PC-3 (cell line): ENCODE data around the gene RAB6A. TPM values are rescaled to one million over a fixed set of nuclear protein-coding genes. Genes with fewer than 3 reads are reported as not detected.
"Not testable (repeated sequence)": the region's sequence is repeated elsewhere in the genome, so short reads cannot be mapped to it uniquely, and the experiment has no call there.

Experiments used
- ATAC-seq: fragments of 200-7000 bp; cut with Tn5 transposase; 2 replicates; pipeline ENCODE4 v1.9.1; 2020; ENCODE audit warnings: mild to moderate bottlenecking, moderate library complexity
- BruUV-seq: library from RNA; stranded (reverse); fragments of 400-500 nt; replicated peaks from 2 replicates; lab custom pipeline; 2021; lab: Mats Ljungman, UMichigan
- CTCF ChIA-PET: fragments of 300-600 bp; sonication (Branson Sonifier 250); formaldehyde crosslinking; loops from one replicate; lab custom pipeline; 2022; ENCODE audit warnings: antibody characterized with exemption; lab: Charles Lee
- POLR2A ChIA-PET: fragments of 300-600 bp; sonication (Branson Sonifier 250); formaldehyde crosslinking; loops from one replicate; lab custom pipeline; 2022; ENCODE audit warnings: antibody characterized with exemption; ENCODE audit not compliant: unreplicated experiment; lab: Charles Lee
- DNase-seq: peaks from one replicate; pipeline ENCODE4 v3.0.0-alpha.2; 2015
- H2AFZ ChIP-seq: fragments of 300-600 bp; sonication (generic); 2 replicates; pipeline ENCODE4 v1.6.0; 2016; ENCODE audit warnings: antibody characterized with exemption, low read length
- H3F3A ChIP-seq: fragments of 300-600 bp; sonication (generic); one replicate; pipeline ENCODE4 v1.6.0; 2017; ENCODE audit warnings: antibody characterized with exemption, low read length, control low read depth, mild to moderate bottlenecking; ENCODE audit not compliant: unreplicated experiment
- H3K27ac ChIP-seq: fragments of 300-600 bp; sonication (generic); 2 replicates; pipeline ENCODE4 v1.5.1; 2016; ENCODE audit warnings: mild to moderate bottlenecking, low read length
- H3K27me3 ChIP-seq: fragments of 300-600 bp; sonication (generic); 2 replicates; pipeline ENCODE4 v1.6.1; 2016; ENCODE audit warnings: low read length, mixed read lengths
- H3K36me3 ChIP-seq: fragments of 300-600 bp; sonication (generic); 2 replicates; pipeline ENCODE4 v1.6.1; 2016; ENCODE audit warnings: low read depth, mixed run types, low read length, mixed read lengths
- H3K4me1 ChIP-seq: fragments of 300-600 bp; sonication (generic); 2 replicates; pipeline ENCODE4 v1.5.1; 2016; ENCODE audit warnings: low read length; ENCODE audit not compliant: insufficient read depth
- H3K4me2 ChIP-seq: fragments of 300-600 bp; sonication (generic); 2 replicates; pipeline ENCODE4 v1.6.0; 2016; ENCODE audit warnings: low read length
- H3K4me3 ChIP-seq: fragments of 300-600 bp; sonication (generic); 2 replicates; pipeline ENCODE4 v1.5.1; 2016; ENCODE audit warnings: mild to moderate bottlenecking, low read length, mixed read lengths
- H3K79me2 ChIP-seq: fragments of 300-600 bp; sonication (generic); 2 replicates; pipeline ENCODE4 v1.6.1; 2017; ENCODE audit warnings: low read length, mixed read lengths
- H3K9ac ChIP-seq: fragments of 300-600 bp; sonication (generic); 2 replicates; pipeline ENCODE4 v1.6.0; 2016; ENCODE audit warnings: mild to moderate bottlenecking, low read length
- H3K9me2 ChIP-seq: fragments of 300-600 bp; sonication (generic); replicated peaks from 2 replicates; pipeline ENCODE4 v1.6.1; 2016; ENCODE audit warnings: mixed run types, low read length, mixed read lengths
- H3K9me3 ChIP-seq: fragments of 300-600 bp; sonication (generic); 2 replicates; pipeline ENCODE4 v1.6.1; 2016; ENCODE audit warnings: low read length, mixed read lengths
- H4K20me1 ChIP-seq: fragments of 300-600 bp; sonication (generic); 2 replicates; pipeline ENCODE4 v1.6.1; 2016; ENCODE audit warnings: low read length, mixed read lengths
- EZH2 ChIP-seq: fragments of 300-600 bp; sonication (generic); IDR thresholded peaks from one replicate; pipeline ENCODE4 v1.6.1; 2017; ENCODE audit warnings: antibody characterized with exemption, mild to moderate bottlenecking, low read length; ENCODE audit not compliant: unreplicated experiment
- EZH2phosphoT487 ChIP-seq: fragments of 300-600 bp; sonication (generic); IDR thresholded peaks from 2 replicates; pipeline ENCODE4 v1.6.1; 2018; ENCODE audit warnings: mild to moderate bottlenecking, antibody characterized with exemption, low read length, borderline replicate concordance
- intact Hi-C: fragments of 100-400 bp; cut with micrococcal nuclease; formaldehyde crosslinking; loops from 2 replicates; pipeline ENCODE4 v1.9.0; 2023
- total RNA-seq: library from RNA; depleted of rRNA; stranded (reverse); fragments of >200 nt; gene quantifications from 2 replicates; pipeline ENCODE4 v1.2.3, GENCODE V29; 2014
- TF ChIP-seq, protein P1 (sequence below): fragments of 300-600 bp; sonication (generic); conservative IDR thresholded peaks from 2 replicates; pipeline ENCODE4 v1.5.1; 2017; ENCODE audit warnings: antibody characterized with exemption, low read depth, mild to moderate bottlenecking, low read length

The RAB6A gene
- total RNA-seq, 1 experiment from 2014 or later: 97.9 TPM

DNA sequence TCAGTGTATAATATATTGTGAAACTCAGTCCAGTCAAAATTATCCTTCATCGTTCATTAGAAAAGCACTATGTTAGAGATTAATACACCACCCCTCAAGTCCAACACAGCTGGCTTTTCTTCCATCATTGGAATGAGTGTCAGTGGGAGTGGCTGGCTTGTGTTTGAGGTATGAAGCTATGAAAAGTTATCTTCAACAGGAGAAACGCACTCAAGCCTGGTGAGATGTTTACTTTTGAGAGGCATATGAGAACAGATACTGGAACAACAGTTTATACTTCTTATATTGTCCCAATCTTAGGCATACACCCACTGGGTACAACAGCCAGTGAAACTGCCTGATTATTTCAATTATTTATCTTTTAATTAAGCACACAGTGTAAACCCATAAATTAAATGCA lies 80.2 kb downstream of the RAB6A start:
- Histone ChIP-seq H3K27ac (no peak overlapping the region), H3K4me2 (no peak overlapping the region), H3F3A (no peaks in the 10 kb centered on the region), H3K4me1 (no peaks in the 10 kb centered on the region), H3K79me2 (no peaks in the 10 kb centered on the region), H3K4me3 (no peak overlapping the region), H3K27me3 (no peaks in the 10 kb centered on the region), H4K20me1 (no peaks in the 10 kb centered on the region), H2AFZ (no peak overlapping the region), H3K9ac (no peak overlapping the region), H3K9me3 (no peaks in the 10 kb centered on the region), H3K9me2 (no peaks in the 10 kb centered on the region), H3K36me3 (peaks cover 12% of the 10 kb centered on the region)
- CTCF ChIA-PET: no interaction called here
- ATAC-seq (no peak), DNase-seq (no peak)
- no TSS peak for BruUV-seq
- POLR2A ChIA-PET: interaction anchor here (0.5 kb wide), 1 partner anchor 107 kb away, joined by 4 read pairs; no protein-coding TSS in a partner anchor
- intact Hi-C loops: no loop called here
- TF ChIP-seq, protein P1, sequence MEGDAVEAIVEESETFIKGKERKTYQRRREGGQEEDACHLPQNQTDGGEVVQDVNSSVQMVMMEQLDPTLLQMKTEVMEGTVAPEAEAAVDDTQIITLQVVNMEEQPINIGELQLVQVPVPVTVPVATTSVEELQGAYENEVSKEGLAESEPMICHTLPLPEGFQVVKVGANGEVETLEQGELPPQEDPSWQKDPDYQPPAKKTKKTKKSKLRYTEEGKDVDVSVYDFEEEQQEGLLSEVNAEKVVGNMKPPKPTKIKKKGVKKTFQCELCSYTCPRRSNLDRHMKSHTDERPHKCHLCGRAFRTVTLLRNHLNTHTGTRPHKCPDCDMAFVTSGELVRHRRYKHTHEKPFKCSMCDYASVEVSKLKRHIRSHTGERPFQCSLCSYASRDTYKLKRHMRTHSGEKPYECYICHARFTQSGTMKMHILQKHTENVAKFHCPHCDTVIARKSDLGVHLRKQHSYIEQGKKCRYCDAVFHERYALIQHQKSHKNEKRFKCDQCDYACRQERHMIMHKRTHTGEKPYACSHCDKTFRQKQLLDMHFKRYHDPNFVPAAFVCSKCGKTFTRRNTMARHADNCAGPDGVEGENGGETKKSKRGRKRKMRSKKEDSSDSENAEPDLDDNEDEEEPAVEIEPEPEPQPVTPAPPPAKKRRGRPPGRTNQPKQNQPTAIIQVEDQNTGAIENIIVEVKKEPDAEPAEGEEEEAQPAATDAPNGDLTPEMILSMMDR: no peak

DNA sequence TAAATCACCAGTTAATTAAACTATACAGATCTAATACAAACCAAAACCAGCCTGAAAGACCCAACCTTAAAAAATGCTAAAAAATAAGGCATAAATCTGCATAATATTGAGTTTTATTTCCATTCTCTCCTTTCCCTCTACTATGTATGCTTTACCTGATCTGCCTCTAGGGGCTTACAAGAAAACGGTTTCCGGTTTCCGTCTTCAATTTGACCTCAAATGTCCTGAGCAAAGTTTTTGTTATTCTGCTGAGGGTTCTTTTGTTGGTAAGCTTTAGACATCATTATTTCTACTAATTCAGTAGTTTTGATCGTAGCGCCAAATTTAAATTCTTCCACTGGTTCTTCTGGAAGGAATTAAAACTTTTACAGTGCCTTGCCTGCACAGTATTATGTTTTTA lies 84.3 kb downstream of the RAB6A start:
- H3F3A ChIP-seq, ATAC-seq, H3K9me2 ChIP-seq, H2AFZ ChIP-seq, H4K20me1 ChIP-seq, BruUV-seq, H3K79me2 ChIP-seq, intact Hi-C loops, H3K9ac ChIP-seq, H3K4me1 ChIP-seq, CTCF ChIA-PET, H3K27ac ChIP-seq, H3K4me3 ChIP-seq, POLR2A ChIA-PET, H3K36me3 ChIP-seq, DNase-seq, H3K27me3 ChIP-seq, H3K4me2 ChIP-seq, H3K9me3 ChIP-seq: not testable (repeated sequence)

DNA sequence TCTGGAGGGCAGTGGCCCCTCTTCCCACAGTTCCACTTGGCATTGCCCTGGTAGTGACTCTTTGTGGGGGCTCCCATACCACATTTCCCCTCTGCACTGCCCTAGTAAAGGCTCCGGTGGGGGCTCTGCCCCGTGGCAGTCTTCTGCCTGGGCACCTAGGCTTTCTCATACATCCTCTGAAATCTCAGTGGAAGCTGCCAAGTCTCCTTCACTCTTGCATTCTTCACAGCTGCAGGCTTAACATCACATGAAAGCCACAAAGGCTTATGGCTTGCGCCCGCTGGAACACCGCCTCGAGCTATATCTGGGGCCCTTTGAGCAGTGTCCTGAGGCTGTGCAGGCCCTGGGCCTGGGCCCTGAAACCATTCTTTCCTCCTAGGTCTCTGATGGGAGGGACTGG lies 89.2 kb downstream of the RAB6A start:
- CTCF ChIA-PET: no interaction called here
- no peak for DNase-seq
- H3K9ac ChIP-seq: no peak overlapping the region

More for the DNA sequence above, 89.2 kb downstream of the RAB6A start:
- no TSS peak for BruUV-seq
- Histone ChIP-seq H3K4me1 (no peaks in the 10 kb centered on the region), H3K27me3 (no peaks in the 10 kb centered on the region), H3K79me2 (no peaks in the 10 kb centered on the region), H4K20me1 (no peaks in the 10 kb centered on the region), H2AFZ (no peak overlapping the region), H3K36me3 (no peaks in the 10 kb centered on the region), H3K4me3 (no peak overlapping the region), H3K4me2 (no peak overlapping the region), H3F3A (no peaks in the 10 kb centered on the region), H3K9me2 (no peaks in the 10 kb centered on the region), H3K9me3 (no peaks in the 10 kb centered on the region), H3K27ac (no peak overlapping the region)
- POLR2A ChIA-PET: interaction anchor here (0.6 kb wide), 1 partner anchor 20 kb away, joined by 16 read pairs; no protein-coding TSS in a partner anchor
- intact Hi-C loops: no loop called here
- no peak for ATAC-seq
- TF ChIP-seq EZH2phosphoT487: no peak
- TF ChIP-seq, protein P1: no peak
- no peak for TF ChIP-seq EZH2
